ENCODE results near the gene COL4A1.

The COL4A1 gene

GRCh38 chr13:110306960-110307766, at the start of gene COL4A1, which contains the start of gene COL4A2:
COL4A1 (minus strand) TSS chr13:110307157; CDS start chr13:110307027, 130 bp downstream.
COL4A2 (plus strand) TSS chr13:110307284; CDS start chr13:110307904, 620 bp downstream.
- DNase-seq (ENCODE audit: low read depth in 2 of 2), result no peak

DNA sequence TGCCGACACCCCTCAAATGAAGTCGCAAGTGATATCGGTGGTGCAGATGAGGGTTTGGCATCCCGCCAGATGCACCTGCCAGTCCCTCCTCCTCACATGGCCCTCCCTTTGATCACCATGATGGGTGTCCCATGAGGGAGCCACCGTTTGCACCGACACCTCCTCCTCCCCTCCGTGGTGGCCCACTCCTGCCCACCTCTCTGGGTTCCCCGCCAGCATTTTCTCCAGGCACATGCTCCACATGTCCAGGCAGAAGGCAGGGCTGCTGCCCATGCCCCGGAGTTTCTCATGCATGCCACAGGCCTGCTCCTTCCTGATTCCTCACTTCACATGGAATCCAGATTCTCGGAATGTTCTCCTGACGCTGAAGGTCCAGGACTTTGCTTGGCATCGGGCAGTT, 49.4 kb upstream of the COL4A1 start:
- DNase-seq (ENCODE audit: low read depth in 2 of 2), result no peak

DNA sequence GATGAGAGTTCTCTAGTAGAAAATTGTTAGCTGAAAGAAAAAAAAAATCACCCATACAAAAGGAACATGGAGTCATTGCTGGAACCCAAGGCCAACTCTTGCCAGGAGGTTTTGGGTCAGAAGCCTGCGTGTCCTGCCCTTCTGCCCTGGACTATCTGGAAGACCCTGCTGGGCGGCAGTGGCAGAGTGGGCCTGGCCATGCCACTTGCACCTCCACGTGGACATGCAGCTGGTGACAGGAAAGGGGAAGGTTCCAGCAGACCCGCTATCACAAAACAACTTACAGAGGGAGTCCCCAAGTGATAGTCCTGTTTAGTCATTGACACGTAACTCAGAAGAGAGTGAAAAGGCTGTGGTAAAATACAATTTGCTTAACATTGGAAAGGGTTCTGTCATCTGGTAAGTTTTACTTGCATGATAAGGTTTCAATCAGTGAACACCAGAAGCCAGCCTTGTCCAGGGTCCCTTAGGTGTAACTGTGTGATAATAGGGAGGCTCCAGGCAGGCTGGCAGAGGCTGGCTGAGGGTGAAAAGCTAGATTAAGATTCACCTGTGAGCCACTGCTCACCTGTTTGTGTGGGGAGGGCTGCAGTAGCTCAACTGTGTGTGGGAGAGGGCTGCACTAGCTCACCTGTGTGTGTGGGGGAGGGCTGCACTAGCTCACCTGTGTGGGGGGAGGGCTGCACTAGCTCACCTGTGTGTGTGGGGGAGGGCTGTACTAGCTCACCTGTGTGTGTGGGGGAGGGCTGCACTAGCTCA, 47.9 kb upstream of the COL4A1 start:
- DNase-seq (ENCODE audit: low read depth in 2 of 2), result no peak

DNA sequence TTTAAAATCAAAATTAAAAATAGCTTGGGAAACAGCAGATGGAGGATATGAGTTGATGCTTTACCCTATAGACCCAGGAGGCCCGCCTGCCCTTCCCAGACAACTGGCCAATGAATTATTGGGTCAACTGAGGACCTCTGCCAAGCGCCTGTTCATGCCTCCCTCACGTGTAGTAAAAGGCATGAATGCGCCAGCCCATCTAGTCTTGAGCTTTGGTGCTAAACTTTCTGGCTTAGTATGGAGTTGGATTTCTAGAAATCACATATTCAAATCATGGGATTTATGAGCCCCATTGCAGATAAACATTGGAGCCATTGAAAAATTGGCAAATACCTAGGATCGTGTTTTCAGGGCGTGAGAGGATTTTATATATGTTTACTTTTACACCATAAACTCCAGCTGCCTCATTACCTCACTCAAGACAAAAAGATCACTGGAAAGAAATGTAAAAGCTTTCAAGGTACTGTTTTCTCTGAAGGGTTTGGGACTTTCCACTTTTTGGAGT, 47.2 kb upstream of the COL4A1 start:
- no peak for DNase-seq (ENCODE audit: low read depth in 2 of 2)

DNA sequence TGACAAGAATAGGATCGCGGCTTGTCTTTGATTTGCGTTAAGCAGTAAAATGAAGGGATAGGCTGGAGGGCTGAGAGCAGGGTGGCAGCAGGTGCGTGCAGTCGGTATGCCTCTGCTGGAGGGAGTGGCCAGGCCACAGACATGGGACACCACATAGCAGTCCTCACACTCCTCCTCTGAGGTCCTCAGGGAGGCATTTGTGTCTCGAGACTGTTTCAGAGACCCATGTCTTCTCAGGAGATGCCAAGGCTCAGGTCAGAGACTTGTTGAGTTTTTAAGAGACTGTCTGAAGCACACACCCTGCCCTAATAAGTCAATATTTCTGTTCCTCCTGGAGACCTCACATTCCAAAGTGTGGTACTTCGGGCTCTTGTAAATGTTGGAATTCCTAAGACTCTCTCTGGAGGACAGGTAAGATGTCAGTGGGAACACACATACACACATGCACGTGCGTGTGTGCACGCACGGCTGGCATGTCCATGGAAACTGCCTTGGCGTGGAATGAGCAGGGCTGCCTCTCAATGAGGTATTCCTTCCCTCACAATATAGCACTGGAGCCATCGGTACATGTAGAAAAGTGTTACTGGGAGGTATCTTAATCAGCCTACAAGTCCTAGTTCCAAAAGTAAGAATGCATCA, 46.5 kb upstream of the COL4A1 start:
- no peak for DNase-seq (ENCODE audit: low read depth in 2 of 2)

DNA sequence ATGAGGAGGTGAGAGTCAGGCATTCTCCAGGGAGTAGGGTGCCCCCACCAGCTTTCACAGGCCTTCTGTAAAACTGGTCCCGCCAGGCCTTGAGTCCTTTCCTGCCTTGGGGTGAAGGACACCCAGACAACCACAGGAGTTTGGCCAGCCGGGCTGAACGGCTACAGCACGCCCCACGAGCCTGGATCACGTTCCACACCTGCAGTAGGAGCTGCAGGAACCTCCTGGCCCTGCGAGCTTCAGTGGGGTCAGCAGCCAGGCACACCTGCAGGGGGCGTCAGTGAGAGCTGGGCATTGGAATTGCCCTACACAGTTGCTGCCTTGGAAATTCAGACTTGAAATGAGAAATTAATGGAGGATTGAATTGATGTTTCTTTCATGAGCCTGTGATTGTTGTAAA, 45.8 kb upstream of the COL4A1 start:
- DNase-seq (ENCODE audit: low read depth in 2 of 2), result no peak

GRCh38 chr13:110351636-110352420, 44.9 kb upstream of the COL4A1 start:
- no peak for DNase-seq (ENCODE audit: low read depth in 2 of 2)

GRCh38 chr13:110350509-110350908, 43.6 kb upstream of the COL4A1 start:
- DNase-seq (ENCODE audit: low read depth in 2 of 2), result no peak

DNA sequence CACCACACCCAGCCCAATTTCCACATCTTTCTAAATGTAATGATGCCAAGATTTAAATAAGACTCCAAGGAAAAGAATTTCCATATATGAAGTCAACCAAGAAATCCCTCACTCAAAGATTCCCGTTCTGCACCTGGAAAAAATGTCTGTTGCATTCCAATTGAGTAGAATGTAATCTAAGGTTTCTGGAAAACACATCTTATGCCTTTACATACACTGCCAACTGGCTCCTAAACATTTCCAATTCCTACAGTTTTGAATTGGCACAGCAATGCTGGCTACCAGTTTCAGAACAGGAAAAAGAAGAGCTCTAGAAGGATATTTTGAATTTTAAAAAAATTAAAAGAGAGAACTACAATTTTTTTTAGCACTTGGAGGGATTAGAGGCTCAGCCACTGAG, 43.1 kb upstream of the COL4A1 start:
- no peak for DNase-seq (ENCODE audit: low read depth in 2 of 2)

GRCh38 chr13:110349239-110349638, 42.3 kb upstream of the COL4A1 start:
- no peak for DNase-seq (ENCODE audit: low read depth in 2 of 2)

GRCh38 chr13:110348309-110349105, 41.5 kb upstream of the COL4A1 start:
- DNase-seq (ENCODE audit: low read depth in 2 of 2), result no peak

GRCh38 chr13:110347535-110348308, 40.8 kb upstream of the COL4A1 start:
- no peak for DNase-seq (ENCODE audit: low read depth in 2 of 2)

GRCh38 chr13:110347088-110347487, 40.1 kb upstream of the COL4A1 start:
- no peak for DNase-seq (ENCODE audit: low read depth in 2 of 2)

DNA sequence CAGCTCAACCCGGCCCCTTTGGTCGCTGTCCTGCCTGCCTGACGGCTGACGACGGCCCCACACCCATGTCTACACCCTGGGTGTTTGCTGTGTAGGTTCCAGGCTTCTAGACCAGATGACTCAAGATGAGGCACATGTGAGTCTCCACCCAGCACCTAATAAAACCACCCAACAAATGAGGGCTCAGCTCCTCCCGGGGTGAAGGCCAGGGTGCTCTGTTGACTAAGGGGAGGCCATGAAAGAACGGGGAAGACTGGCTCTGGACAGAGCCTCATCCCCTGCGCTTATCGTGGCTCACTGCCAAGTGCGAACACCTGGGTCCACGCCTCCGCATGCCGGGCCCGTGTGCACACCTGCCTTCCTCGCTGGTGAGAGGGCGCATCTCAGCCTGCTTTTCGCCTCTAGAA, 39.7 kb upstream of the COL4A1 start:
- no peak for DNase-seq (ENCODE audit: low read depth in 2 of 2)

- no peak for DNase-seq (ENCODE audit: low read depth in 2 of 2)
Observed at GRCh38 chr13:110345701-110346100, 38.7 kb upstream of the COL4A1 start.

- no peak for DNase-seq (ENCODE audit: low read depth in 2 of 2)
Observed at GRCh38 chr13:110345266-110345665, 38.3 kb upstream of the COL4A1 start.

DNA sequence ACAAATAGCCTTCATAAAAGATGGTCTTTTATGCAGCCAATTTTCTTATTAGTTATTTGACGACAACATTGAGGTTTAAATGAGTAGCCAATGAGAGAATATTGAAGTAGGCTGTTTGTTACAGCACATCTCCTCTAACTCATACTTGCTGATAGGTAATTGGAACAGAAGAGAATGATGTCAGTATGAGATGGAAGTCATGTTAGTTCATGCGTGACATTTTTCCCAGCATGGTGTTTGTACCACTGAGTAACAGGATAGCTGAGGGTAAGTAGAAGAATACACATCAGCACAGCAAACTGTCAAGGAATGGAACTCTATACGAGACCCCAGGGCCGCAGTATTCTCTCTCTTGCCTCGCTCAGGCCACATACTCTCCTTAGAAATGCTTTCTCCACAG, 37.4 kb upstream of the COL4A1 start:
- no peak for DNase-seq (ENCODE audit: low read depth in 2 of 2)

GRCh38 chr13:110343241-110343865, 36.4 kb upstream of the COL4A1 start:
- no peak for DNase-seq (ENCODE audit: low read depth in 2 of 2)

DNA sequence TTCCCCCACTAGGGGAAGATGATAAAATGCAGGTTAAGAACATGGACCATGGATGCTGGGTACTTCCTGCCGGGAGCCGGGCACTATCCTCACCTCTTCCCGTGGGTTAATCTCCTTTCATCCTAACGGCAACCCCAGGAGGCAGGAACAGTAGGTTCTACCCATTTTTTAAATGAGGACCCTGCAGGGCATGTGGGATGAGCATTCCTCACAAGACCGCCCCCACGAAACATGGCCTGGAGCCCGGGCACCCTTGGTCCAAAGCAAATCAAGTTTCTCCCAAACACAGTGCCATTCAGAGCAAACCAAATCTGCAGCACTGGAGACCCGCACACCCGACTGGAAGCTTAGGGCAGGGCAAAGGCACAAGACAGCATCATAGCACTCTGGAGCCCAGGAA, 35.5 kb upstream of the COL4A1 start:
- no peak for DNase-seq (ENCODE audit: low read depth in 2 of 2)
